OCI-M1 (cell line): Measurements from ENCODE around the gene ELFN2.
"Not testable (repeated sequence)": the region's sequence is repeated elsewhere in the genome, so short reads cannot be mapped to it uniquely, and the experiment has no call there.

Experiments used
- DNase-seq: peaks from one replicate; lab custom pipeline; 2025; lab: John Stamatoyannopoulos, UW

ELFN2 gene

DNA sequence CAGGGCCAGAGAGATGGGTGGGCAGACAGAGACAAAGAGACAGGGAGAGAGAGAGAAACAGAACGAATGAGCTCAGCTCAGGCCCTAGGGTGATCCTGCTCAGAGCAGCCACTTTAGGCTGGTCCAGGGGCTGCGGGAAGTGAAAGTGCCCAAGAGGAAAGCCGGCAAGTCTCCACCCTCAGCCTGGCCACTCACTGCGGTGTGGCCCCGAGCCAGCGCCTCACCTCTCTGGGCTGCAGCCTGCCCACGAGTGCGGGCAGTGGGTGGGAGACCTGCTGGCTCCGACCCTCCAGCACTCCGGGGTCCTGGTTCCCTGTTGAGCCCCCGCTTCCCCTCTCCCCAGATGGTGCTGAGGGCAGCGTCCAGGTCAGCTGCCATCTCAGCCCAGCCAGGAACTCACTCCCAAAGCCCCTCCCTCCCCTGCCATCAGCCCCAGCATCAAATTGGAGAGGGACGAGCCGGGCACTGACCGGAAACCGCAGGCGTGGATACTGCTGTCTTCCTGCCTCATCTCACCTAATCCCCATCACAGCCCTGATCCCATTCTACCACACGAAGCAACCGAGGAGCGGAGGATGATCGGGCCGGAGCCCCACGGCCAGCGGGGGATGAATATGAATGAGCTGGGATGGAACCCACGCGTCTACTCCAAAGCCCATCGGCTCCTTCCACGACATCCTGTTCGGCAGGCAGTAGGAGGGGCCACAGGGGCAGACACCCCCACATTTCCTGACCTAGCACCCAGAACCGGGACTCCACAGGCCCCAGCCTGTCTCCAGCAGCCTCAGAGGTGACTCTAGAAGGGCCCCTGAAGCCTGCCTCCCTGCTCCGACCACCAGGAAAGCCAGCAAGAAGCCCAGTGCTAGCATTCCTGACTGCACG is 16.9 kb downstream of the ELFN2 start:
- no peak for DNase-seq

DNA sequence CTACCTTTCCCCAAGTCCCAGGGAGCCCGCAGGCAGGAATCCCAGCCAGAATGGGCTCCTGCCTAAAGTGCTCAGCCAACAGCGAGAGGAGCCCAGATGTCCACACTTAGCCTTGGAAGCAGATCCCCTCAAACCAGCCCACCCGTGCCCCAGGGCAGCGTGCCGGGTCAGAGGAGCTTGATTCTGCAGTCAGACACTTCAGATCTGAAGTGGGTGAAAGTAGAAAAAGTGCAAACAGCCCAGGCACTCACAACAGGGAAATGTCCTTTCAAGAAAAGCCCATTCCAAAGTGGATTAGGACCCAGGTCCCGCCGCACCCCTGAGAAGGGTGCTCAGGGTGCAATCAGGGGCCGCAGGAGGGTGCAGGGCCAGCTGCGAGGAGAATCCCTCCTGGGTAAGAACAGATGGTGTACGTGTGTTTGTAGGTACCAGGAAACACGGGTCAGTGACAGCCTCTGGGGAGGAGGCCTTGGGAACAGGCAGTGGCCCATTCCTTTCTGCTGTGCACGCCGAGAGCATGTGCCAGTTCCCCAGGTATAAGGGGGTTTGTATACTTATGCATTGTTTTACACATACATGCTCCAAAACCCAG is 17.7 kb downstream of the ELFN2 start:
- no peak for DNase-seq

DNA sequence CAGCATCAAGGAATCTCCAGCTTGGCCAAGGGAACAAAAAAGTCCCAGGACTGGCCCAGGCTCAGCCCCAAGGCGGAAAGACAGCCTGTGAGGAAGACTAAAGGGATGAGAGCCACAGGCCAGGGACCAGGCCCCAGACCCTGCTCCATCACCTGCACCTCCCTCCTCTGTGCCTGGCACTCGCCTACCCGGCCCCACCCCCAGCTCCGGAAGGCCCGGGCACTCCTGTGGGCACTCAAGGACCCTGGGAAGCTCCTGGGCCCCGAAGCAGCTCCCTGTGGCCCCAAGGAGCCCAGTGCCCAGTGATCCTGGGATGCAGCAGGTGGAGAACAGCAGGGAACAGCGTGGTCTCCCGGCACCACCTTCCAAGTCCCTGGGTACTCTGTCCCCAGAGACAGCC is 18.2 kb downstream of the ELFN2 start:
- DNase-seq: no peak

DNA sequence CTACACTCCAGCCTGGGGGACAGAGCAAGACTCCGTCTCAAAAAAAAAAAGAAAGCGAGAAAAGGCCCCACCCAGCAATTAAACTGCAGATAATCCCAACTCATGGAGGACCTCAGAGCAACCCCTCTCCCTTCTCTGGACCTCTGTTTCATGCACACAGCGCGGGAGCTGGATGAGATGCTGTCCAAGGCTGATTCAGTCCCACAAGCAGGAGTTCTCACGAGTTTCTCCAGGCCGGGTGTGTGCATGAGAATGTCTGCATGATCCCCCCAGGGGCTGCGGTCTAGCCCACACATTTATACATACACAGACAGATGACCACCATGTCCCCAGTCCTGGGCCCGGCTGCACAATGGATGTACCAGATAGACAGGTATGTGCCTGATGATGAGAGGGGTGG is 19.4 kb downstream of the ELFN2 start:
- no peak for DNase-seq

DNA sequence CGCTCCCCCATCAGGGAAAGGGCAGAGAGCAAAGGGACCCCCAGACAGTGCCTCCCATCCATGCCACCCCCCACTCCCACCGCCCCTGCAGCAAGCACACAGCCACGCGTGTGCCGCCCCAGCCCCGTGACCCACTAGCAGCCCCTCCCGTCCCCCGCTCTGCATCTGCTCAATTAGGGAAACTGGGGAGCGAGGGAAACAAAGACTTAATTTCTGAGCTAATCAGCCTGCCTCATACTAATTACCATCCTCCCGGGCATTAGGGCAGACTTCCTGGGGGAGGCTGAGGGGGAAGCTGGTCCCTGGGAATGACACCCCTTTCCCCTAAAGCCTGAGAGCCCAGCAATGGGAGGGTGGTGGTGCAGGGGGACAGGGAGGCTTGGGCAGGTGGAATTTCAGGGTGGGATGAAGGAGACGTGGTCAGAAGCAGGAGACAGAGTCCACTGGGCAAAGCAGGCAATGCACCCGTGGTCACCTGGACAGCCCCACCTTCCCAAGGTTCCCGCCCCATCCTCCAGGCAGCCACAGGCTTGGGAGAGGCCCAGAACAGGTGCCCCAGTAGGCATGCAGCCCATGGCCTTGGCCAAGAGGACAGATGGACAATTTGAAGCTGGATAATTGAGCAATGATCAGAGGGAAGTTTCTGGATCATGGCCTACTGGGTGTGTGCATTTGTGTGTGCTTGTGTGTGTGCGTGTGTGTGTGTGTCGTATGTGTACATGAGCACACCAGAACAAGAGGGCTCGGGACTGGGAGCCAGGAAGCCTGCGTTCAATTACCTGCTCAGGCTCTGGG is 20.6 kb downstream of the ELFN2 start:
- no peak for DNase-seq

DNA sequence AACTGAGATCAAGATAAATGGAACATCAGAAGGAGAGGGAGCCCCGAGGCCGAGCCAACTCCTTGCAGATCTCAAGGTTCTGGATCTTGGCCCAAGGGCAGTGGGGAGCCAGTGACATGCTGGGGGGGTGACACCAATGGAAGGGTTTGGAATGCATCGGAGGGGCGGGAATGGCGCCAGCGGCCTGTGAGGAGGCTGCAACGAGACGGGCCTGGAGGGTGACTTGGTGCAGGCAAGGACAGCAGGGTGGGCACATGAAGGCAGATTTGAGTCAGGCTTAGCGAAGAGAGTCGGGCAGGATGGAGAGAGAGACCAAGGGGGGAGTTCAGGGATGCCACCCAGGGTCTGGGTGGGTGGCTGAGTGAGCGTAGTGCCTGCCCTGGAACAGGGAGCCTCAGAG is 23.2 kb downstream of the ELFN2 start:
- no peak for DNase-seq

DNA sequence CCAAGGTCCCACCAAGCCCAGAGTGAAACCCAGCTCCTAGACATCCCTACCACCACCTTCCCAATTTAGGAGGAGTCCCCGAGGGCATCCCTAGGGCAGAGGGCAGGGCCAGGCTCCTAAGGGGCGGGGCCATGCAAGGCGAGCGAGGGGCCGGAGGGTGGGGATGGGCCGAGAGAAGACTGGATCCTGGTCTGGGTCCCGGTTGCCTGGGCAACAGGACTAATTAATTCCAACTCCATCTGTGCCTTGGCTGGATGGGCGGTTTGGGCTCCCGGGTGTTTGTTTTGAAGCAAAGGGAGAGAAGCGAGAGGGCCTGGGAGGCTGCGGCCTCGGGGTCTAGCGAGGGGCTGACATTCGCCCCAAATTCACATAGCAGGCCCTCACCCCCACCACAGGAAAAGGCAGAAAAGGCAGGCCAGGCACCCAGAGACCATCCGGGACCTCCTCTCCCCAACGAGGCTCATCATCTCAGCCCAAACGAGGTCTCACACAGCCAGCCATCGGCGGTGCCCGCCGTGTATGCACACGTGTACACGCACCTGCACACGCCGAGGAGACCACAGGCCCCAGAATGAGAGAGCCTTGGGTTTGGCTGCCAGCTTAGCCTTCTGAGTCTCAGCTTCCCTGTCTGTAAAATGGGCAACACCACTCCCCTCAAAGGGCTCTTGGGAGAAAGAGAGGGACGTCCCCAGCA is 23.9 kb downstream of the ELFN2 start:
- DNase-seq: no peak

DNA sequence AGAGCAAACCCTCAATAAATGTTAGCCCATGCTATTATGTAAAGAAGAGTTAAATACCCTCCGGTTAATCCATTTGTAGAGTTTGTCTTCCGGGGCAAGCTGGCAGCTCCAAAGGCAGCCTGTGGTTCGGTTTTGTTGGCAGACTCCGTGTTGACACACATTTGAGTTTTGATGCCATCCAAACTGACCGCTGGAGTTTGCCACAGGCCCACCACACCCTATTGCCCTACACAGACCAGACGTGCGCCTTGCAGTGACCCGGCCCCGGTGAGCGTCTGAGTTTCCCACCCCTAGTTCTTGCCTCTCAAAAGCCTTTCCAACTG is 25.1 kb downstream of the ELFN2 start:
- DNase-seq: no peak

DNA sequence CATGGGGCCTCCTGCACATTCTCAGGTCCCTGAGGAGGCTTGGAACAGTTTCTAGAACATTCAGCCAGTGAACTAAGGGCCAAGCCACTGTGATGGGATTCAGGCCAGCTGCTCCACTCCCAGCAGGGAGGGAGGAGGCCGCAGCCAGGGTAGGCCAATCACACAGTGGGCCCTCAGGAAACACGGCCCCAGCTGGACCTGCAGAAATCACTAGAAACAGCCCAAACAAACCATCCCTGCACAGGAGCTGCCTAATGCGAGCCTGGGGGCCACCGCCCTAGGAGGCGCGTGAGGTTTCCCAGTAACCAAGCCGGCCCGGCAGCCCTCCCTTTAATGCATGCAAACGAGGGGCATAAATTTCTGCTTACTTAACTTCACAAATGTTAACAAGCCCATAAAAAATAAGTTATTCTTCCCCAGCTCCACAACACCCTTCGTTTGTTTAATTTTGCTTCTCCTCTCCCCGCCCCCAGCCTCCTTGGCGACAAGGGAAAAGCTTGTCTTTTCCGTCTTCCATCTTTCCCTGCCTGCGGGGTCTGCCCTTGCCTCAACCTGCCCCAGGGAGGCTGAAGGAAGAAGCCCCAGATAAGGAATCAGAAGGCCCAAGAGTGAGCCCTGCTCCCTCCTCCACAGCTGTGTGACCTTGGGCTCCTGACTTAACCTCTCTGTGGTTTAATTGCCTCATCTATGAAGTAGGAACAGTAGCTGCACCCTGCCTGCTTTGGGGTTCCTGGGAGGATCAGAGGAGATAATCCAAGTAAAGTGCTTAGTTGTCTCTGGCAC is 25.7 kb downstream of the ELFN2 start:
- no peak for DNase-seq

DNA sequence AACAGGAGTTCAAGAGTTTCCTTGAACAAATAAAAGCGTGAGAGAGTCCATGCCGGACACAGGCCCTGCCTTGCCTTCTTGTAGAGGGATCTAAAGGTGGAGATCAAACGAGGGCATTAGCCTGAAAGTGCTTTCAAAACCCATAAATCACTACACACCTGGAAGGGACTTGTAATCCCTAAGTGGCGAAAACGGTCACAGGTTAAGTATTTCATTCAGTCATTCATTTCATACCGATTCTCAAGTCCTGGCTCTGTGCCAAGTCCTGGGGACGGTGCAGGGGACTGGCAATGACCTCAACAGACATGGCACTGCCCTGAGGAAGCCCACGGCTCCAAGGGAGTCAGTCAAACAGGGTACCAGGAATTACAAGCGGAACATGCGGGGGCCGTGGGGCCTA is 26.6 kb downstream of the ELFN2 start:
- DNase-seq: no peak

DNA sequence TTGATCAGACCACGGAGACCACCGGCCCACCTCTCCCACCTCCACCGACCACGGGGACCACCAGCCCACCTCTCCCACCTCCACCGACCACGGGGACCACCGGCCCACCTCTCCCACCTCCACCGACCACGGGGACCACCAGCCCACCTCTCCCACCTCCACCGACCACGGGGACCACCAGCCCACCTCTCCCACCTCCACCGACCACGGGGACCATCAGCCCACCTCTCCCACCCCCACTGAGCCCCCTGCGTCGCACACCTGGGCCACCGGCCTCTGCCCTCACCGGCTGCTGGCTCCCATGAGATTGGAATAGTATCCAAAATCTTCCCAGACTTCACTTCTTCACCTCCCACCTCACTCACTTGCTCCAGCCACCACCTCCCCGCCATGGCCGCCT is 27.8 kb downstream of the ELFN2 start:
- not testable (repeated sequence) for DNase-seq

DNA sequence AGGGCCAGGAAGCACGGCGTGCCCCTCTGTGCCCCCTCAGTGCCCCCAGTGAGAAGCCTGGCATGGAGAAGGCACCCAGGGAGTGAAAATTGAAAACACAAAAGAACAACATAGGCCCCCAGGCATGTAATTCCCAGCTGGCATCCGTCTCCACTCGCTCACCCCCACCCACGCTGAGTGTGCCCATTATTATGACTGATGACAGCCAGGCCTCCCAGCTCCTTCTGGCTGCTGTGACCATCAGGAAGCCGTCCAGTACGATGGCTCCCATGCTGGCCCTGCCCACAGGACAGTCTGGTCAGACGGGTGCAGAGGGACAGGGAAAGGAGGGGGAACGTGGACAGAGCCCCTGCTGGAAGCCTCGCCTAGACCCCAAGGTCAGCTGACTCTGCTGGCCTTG is 30.1 kb downstream of the ELFN2 start:
- no peak for DNase-seq

DNA sequence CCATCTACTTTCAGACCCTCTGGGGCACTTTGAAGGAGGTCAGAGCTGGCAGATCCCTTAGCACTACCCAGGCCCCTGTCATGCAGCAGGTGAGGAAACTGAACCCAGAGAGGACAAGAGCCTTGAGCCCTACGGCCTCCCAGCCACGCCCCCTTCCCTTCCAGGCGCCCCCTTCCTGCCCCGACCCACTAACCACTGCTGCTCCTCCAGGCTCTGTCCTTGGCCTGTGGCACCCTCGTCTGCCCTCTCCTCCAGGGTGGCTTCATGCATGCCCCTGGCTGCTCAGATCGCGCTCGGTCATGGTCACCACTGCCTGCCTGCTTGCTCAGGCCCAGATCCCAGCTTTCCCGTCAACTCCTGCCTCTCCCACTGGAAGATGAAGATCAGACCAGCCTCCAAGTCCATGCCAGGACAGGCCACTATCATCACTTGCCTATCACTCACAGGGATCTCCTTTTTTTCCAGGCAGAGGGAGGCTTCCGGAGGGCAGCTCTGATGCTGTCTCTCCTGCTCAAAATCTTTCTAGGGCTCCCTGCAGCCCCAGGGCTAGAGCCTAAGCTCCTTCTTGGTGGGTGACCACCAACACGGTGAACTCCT is 30.7 kb downstream of the ELFN2 start:
- no peak for DNase-seq

DNA sequence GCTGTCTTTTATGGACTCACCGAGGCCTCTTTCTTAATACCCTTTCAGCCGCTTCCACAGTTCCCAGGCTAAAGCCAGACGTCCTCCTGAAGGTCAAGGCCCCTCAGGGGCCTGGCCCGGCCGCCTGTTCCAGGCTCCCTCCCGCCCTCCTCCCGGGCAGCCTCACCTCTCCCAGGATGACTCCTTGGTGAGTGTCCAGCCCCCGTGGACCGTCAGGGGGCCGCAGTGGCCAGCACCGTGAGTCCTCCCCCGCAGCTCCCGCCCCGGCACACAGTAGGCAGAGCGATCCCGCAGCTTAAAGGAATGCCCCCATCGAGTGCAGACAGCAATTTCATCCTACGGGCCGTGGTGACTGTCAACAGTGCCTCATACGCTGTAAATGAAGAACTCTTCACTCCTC is 32.9 kb downstream of the ELFN2 start:
- DNase-seq: no peak

DNA sequence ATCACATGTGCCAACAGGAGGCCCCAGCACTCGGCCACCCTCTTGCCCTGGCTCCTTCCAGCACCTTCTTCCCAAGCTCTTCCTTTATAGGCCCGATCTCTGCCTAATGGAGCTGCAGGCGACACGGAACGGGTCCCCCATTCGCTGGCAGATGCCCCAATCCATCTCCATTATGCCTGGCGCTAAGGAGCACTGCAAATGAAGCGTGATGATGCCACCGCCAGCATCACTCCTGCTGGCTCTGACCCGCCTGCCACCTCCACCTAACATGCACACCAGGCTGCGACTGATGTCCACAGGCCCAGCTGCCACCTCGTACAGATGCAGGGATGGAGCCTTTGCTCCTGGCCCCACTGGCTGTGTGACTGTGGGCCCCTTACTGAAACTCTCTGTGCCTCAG is 33.5 kb downstream of the ELFN2 start:
- no peak for DNase-seq

DNA sequence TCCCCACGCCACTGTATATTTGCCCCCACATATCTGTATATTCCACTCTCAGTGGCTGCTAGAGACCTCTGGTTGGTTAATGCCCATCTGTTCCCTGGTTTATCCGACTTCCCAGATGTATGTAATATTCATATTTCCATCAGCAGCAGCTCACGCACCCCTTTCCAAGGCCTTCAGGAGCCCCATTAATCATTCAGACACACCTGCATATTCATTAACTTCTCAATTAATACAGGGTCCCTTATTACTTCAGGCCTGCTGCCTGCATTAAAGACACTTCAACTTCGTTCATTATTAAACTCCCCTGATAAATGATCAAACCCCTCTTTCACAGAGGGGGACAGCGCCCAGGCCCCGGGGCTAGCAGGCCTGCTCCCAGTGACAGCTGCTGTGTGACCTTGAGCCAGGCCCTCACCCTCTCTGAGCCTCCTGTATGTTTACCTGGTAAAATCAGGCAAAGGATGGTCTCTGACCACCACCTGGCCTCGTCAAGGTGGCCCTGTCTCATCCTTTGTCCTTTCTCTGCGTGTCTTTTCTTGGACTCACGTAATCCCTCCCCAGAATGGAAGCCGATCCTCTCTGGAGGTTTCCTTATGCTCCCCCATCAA is 34.5 kb downstream of the ELFN2 start:
- DNase-seq: no peak

DNA sequence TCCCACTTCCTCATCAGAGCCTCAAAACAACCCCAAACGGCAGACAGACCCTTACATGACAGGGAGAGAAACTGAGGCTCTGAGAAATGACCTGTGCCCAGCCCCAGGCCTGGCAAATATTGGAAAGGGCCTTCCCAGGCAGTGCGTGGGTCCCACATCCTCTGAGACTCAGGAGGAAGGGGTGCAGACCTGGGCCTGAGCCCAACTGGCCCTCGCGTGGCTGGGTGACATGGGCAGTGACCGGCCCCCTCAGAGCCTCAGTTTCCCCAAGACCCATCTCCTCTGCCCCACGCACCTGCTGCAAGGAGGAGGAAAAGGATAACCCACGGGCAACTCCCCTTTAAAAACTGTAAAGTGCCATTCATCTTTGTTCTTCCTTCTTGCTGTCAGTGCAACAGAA is 35.6 kb downstream of the ELFN2 start:
- DNase-seq: no peak

DNA sequence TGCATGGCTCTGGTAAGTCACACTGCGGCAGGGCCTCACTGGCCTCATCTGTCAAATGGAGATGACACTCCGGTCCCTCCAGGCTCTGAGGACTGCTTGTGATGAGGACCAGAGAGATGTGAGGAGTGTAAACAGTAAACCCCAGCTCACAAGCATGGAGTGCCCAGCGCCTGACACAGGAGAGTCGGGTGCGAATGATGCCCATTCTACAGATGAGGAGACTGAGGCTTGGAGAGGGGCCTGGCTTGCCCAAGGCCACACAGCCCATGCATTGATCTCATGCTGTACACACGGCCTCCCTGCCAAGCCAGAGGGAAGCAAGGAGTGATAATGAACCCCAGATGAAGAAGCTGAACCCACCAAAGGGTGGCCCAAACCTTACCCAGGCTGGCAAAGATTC is 37.2 kb downstream of the ELFN2 start:
- no peak for DNase-seq

DNA sequence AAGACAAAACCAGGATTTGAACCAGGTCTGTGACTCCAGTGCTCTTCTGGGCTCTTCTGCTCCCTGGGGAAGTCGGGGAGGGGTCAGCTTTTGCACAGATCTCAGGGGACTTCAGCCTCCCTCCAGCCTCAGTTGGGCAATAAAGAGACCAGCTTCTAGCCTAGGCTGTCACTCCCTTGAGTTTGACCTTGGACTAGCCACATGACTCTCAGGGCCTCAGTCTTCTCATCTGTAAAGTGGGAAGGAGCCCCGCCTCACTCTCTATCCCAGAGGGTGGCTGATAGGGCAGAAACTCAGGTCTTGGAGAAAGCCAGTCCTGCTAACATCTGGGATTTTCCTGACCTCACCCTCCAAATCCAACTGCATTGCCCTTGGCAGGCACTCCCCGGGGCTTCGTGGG is 38.7 kb downstream of the ELFN2 start:
- DNase-seq: no peak

DNA sequence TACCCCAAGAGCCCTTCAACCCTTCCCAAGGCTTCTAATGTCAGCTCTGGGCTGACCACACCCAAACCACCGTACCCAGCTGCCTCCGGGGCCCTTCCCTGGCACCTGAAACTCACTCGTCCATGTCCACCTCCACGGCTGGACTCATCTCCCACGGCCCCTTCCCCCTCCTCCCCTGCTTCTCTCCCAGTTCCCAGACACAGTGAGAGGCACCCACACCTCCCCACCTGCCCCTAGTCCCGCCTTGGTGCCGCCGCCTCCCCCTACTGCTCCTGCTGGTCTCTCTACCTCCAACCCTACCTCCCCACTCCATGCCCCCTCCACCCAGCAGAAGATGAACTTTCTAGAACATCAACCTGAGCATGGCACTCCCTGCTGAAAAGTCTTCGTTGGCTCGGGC is 39.5 kb downstream of the ELFN2 start:
- no peak for DNase-seq

DNA sequence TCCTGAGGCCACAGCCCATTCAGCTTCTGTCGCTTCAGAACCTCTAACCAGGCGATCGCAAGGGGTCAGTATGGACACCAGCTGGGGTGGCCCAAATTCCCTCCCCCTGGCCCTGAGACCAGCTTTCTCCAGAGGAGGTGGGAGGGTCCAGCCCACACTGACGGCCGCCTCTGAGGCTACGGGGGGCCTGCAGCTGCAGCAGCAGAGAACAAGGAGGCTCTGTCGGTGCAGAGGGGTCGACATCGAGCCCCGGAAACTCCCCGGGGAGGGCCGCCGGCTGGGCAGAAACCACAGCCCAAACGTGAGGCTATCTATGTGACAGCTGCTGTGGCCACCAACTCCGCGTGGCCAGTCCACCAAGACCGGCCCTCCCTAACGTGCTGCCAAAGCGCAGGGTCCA is 40.8 kb downstream of the ELFN2 start:
- no peak for DNase-seq
